Measurements from ENCODE around the gene SUSD1.

Gene SUSD1

DNA sequence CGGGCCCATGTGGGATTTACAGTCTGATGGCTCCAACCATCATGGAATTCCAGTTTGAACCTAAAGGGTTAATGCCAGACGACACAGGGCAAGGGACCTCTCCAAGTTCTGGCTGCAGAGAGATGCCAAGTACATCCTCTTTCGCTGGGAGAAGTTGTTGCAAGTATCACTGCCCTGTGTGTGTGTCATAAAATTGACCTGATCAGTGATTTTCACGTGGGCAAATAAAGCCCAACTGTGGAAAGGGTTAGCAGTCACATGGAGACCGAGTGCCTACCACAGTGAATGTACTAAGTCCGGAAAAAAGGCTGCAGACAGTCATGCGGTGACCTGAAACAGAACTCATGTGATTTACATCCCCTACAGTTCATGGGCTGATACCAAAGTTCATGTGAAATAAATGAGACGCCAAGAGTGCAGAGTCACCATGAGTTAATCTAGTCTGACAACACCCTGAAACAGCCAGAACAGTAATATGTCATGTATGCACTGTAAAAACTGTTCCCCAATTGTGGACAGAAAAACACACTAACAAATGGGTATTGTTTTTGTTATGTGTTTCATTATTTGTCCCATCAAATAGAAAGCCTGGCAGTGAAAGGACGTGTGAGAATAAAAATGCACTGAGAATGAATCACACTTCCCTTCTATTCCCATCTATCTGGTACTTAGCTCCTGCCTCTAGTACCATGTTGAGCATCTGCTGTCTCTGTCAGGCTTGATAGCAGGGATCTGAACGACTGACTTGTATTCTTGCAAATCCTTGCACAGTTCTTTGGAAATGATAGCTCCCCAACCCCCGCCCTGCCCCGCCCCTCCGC, 115.7 kb downstream of the SUSD1 start:
- peak; percentile 80 for ATAC-seq
- 0 out of 2 replicates have a peak, but pooled peaks have one; percentile 32 for TF ChIP-seq ZFP3 (CRISPR knock-in tag; IDR thresholded peaks at IDR 0.05)
- TF ChIP-seq TOX (CRISPR knock-in tag; IDR thresholded peaks at IDR 0.05; ENCODE audit: borderline replicate concordance), result 0 out of 2 replicates have a peak, but pooled peaks have one; percentile 15
- TF ChIP-seq, protein P1, sequence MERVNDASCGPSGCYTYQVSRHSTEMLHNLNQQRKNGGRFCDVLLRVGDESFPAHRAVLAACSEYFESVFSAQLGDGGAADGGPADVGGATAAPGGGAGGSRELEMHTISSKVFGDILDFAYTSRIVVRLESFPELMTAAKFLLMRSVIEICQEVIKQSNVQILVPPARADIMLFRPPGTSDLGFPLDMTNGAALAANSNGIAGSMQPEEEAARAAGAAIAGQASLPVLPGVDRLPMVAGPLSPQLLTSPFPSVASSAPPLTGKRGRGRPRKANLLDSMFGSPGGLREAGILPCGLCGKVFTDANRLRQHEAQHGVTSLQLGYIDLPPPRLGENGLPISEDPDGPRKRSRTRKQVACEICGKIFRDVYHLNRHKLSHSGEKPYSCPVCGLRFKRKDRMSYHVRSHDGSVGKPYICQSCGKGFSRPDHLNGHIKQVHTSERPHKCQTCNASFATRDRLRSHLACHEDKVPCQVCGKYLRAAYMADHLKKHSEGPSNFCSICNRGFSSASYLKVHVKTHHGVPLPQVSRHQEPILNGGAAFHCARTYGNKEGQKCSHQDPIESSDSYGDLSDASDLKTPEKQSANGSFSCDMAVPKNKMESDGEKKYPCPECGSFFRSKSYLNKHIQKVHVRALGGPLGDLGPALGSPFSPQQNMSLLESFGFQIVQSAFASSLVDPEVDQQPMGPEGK (CRISPR knock-in tag; IDR thresholded peaks at IDR 0.05; ENCODE audit: borderline replicate concordance), result no peak
- TF ChIP-seq OSR1 (CRISPR knock-in tag; IDR thresholded peaks at IDR 0.05), result peak; percentile 59; the same call in 1 of the 2 replicates

DNA sequence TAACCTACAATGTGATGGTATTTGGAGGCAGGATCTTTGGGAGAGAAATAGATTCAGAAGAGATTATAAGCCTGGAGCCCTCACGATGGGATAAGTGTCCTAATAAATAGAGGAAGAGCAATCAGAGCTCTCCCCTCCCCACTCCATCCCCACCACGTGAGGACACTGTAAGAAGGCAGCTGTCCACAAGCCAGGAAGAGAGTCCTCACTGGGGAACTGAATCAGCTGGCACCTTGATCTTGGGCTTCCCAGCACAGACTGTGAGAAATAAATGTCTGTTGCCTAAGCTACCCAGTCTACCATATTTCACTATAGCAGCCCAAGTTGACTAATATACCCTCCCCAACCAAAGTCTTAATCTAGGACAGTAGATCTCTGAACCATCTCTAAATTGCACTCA, 118.1 kb downstream of the SUSD1 start:
- TF ChIP-seq ISL1 (CRISPR knock-in tag; IDR thresholded peaks at IDR 0.05), result no peak
- no peak for TF ChIP-seq TCF4 (CRISPR knock-in tag; IDR thresholded peaks at IDR 0.05; ENCODE audit: borderline replicate concordance)
- TF ChIP-seq, protein P2, sequence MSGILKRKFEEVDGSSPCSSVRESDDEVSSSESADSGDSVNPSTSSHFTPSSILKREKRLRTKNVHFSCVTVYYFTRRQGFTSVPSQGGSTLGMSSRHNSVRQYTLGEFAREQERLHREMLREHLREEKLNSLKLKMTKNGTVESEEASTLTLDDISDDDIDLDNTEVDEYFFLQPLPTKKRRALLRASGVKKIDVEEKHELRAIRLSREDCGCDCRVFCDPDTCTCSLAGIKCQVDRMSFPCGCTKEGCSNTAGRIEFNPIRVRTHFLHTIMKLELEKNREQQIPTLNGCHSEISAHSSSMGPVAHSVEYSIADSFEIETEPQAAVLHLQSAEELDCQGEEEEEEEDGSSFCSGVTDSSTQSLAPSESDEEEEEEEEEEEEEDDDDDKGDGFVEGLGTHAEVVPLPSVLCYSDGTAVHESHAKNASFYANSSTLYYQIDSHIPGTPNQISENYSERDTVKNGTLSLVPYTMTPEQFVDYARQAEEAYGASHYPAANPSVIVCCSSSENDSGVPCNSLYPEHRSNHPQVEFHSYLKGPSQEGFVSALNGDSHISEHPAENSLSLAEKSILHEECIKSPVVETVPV (CRISPR knock-in tag; IDR thresholded peaks at IDR 0.05), result no peak
- TF ChIP-seq ZNF8 (CRISPR knock-in tag; IDR thresholded peaks at IDR 0.05), result no peak
- TF ChIP-seq BACH2 (CRISPR knock-in tag; IDR thresholded peaks at IDR 0.05; ENCODE audit: borderline replicate concordance), result no peak
- TF ChIP-seq GLIS3 (CRISPR knock-in tag; IDR thresholded peaks at IDR 0.05), result no peak
- no peak for TF ChIP-seq RARB (CRISPR knock-in tag; IDR thresholded peaks at IDR 0.05)
- no peak for TF ChIP-seq ZNF70 (CRISPR knock-in tag; IDR thresholded peaks at IDR 0.05)
- TF ChIP-seq, protein P3, sequence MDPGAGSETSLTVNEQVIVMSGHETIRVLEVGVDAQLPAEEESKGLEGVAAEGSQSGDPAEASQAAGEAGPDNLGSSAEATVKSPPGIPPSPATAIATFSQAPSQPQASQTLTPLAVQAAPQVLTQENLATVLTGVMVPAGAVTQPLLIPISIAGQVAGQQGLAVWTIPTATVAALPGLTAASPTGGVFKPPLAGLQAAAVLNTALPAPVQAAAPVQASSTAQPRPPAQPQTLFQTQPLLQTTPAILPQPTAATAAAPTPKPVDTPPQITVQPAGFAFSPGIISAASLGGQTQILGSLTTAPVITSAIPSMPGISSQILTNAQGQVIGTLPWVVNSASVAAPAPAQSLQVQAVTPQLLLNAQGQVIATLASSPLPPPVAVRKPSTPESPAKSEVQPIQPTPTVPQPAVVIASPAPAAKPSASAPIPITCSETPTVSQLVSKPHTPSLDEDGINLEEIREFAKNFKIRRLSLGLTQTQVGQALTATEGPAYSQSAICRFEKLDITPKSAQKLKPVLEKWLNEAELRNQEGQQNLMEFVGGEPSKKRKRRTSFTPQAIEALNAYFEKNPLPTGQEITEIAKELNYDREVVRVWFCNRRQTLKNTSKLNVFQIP (CRISPR knock-in tag; IDR thresholded peaks at IDR 0.05; ENCODE audit: borderline replicate concordance, low read depth), result no peak
- no peak for TF ChIP-seq ZC3H10 (CRISPR knock-in tag; IDR thresholded peaks at IDR 0.05)
- no peak for TF ChIP-seq ARNTL (CRISPR knock-in tag; IDR thresholded peaks at IDR 0.05; ENCODE audit: borderline replicate concordance, low read depth)
- no peak for TF ChIP-seq ZNF565 (CRISPR knock-in tag; conservative IDR thresholded peaks at IDR 0.05; ENCODE audit: low read depth)
- TF ChIP-seq SNAI2 (CRISPR knock-in tag; IDR thresholded peaks at IDR 0.05), result no peak
- TF ChIP-seq TOX (CRISPR knock-in tag; IDR thresholded peaks at IDR 0.05; ENCODE audit: borderline replicate concordance), result no peak
- no peak for TF ChIP-seq ZFP3 (CRISPR knock-in tag; IDR thresholded peaks at IDR 0.05)
- TF ChIP-seq, protein P1 (CRISPR knock-in tag; IDR thresholded peaks at IDR 0.05; ENCODE audit: borderline replicate concordance), result no peak
- TF ChIP-seq, protein P4, sequence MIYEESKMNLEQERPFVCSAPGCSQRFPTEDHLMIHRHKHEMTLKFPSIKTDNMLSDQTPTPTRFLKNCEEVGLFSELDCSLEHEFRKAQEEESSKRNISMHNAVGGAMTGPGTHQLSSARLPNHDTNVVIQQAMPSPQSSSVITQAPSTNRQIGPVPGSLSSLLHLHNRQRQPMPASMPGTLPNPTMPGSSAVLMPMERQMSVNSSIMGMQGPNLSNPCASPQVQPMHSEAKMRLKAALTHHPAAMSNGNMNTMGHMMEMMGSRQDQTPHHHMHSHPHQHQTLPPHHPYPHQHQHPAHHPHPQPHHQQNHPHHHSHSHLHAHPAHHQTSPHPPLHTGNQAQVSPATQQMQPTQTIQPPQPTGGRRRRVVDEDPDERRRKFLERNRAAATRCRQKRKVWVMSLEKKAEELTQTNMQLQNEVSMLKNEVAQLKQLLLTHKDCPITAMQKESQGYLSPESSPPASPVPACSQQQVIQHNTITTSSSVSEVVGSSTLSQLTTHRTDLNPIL (CRISPR knock-in tag; IDR thresholded peaks at IDR 0.05; ENCODE audit: low read depth), result no peak
- ATAC-seq, result no peak

DNA sequence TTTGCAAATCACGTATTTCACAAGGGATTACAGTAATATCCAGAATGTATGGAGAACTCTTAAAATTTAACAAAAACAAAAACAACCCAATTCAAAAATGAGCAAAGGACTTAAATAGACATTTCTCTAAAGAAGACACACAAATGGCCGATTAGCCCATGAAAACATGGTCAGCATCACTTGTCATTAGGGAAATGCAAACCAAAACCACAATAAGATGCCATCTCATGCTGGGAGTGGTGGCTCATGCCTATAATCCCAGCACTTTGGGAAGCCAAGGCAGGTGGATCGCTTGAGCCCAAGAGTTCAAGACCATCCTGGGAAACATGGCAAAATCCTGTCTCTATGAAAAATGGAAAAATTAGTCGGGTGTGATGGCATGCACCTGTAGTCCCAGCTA, 120.2 kb downstream of the SUSD1 start:
- ATAC-seq, result no peak

More for the DNA sequence above, 120.2 kb downstream of the SUSD1 start:
- TF ChIP-seq SNAI2 (CRISPR knock-in tag; IDR thresholded peaks at IDR 0.05), result no peak
- TF ChIP-seq PPARA (CRISPR knock-in tag; IDR thresholded peaks at IDR 0.05; ENCODE audit: borderline replicate concordance), result no peak
- TF ChIP-seq, protein P1 (CRISPR knock-in tag; IDR thresholded peaks at IDR 0.05; ENCODE audit: borderline replicate concordance), result no peak
- no peak for TF ChIP-seq ZFP3 (CRISPR knock-in tag; IDR thresholded peaks at IDR 0.05)
- no peak for TF ChIP-seq TOX (CRISPR knock-in tag; IDR thresholded peaks at IDR 0.05; ENCODE audit: borderline replicate concordance)
- no peak for TF ChIP-seq CSDC2 (CRISPR knock-in tag; IDR thresholded peaks at IDR 0.05)
- TF ChIP-seq, protein P4 (CRISPR knock-in tag; IDR thresholded peaks at IDR 0.05; ENCODE audit: low read depth), result no peak
- TF ChIP-seq TCF4 (CRISPR knock-in tag; IDR thresholded peaks at IDR 0.05; ENCODE audit: borderline replicate concordance), result no peak
- TF ChIP-seq ZFP30 (CRISPR knock-in tag; IDR thresholded peaks at IDR 0.05), result no peak
- TF ChIP-seq ISL1 (CRISPR knock-in tag; IDR thresholded peaks at IDR 0.05), result no peak
- TF ChIP-seq GLIS3 (CRISPR knock-in tag; IDR thresholded peaks at IDR 0.05), result no peak
- TF ChIP-seq ZC3H10 (CRISPR knock-in tag; IDR thresholded peaks at IDR 0.05), result no peak
- no peak for TF ChIP-seq ZNF8 (CRISPR knock-in tag; IDR thresholded peaks at IDR 0.05)
- no peak for TF ChIP-seq ARNTL (CRISPR knock-in tag; IDR thresholded peaks at IDR 0.05; ENCODE audit: borderline replicate concordance, low read depth)
- TF ChIP-seq, protein P2 (CRISPR knock-in tag; IDR thresholded peaks at IDR 0.05), result no peak
- no peak for TF ChIP-seq OSR1 (CRISPR knock-in tag; IDR thresholded peaks at IDR 0.05)
